IPS-18a (cell line): Measurements from ENCODE around the gene ZNF641.

Experiments used
- H3K27ac ChIP-seq: one replicate; pipeline ENCODE4 v1.5.1; 2013; ENCODE audit warnings: low read length
- H3K27me3 ChIP-seq: one replicate; pipeline ENCODE4 v1.6.1; 2013; ENCODE audit warnings: mild to moderate bottlenecking, low read length; ENCODE audit not compliant: control insufficient read depth, insufficient read depth
- H3K36me3 ChIP-seq: one replicate; pipeline ENCODE4 v1.6.1; 2013; ENCODE audit warnings: low read depth, low read length; ENCODE audit not compliant: control insufficient read depth
- H3K4me1 ChIP-seq: one replicate; pipeline ENCODE4 v1.6.1; 2013; ENCODE audit warnings: low read depth, low read length; ENCODE audit not compliant: control insufficient read depth
- H3K4me3 ChIP-seq: one replicate; pipeline ENCODE4 v1.5.1; 2013; ENCODE audit warnings: low read length
- H3K9ac ChIP-seq: one replicate; pipeline ENCODE4 v1.6.1; 2013; ENCODE audit warnings: mild to moderate bottlenecking, low read length, moderate library complexity
- H3K9me3 ChIP-seq: one replicate; pipeline ENCODE4 v1.6.1; 2013; ENCODE audit warnings: low read depth, low read length; ENCODE audit not compliant: control insufficient read depth

Gene ZNF641

DNA sequence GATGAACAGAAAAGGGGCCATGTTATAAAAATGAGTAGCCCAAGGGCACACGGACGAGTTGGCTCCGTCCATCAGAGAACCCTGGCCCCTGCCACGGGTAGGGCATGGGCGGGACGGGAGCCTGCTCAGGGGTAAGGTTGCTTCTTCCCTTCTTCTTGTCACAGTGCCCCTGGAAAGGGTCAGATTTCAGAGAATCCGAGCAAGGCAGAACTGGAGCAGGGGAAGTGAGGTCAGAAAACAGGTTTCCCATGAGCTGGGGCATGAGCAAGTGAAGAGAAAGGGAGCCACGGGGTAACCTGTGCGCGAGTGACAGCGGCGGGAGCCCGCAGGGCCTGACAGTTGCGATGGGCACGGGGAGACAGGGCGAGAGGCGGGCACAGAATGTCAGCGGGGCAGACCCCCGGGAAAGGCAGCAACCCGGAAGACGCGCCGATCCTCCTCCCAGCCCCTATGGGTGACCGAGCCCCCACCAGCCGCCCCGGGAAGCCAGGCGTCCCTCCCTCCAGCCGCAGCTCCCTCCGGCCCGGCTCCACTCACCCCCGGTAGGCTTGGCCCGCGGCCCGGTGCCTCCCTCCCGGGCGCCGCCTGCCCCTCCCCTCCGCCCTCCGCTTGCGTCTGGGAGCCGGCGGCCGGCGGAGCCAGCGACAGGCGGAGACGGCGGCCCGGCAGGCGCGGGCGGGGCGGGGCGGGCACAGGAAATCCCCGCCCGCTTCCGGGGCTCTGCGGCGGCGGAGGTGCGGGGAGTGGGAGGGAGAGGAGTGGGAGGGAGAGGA is at the start of gene ZNF641:
Gene ZNF641, minus strand, starts transcription at position 671 of the 773 bp plus-strand sequence. CDS start 2,829 bp downstream, outside the sequence.
- Histone ChIP-seq H3K4me1 (peaks cover 4% of the 10 kb centered on the region), H3K9me3 (no peaks in the 10 kb centered on the region), H3K4me3 (peak within 1 kb of the TSS; percentile 95), H3K27ac (no peak within 1 kb of the TSS), H3K9ac (peak within 1 kb of the TSS; percentile 40), H3K27me3 (peaks cover 17% of the 10 kb centered on the region), H3K36me3 (no peaks in the 10 kb centered on the region)

GRCh38 chr12:48390026-48390425 is 39.3 kb upstream of the ZNF641 start:
- Histone ChIP-seq H3K9ac (no peak overlapping the region), H3K36me3 (no peaks in the 10 kb centered on the region), H3K4me1 (no peaks in the 10 kb centered on the region), H3K9me3 (no peaks in the 10 kb centered on the region), H3K27me3 (no peaks in the 10 kb centered on the region), H3K27ac (no peak overlapping the region), H3K4me3 (no peak overlapping the region)

GRCh38 chr12:48389409-48389808 is 38.7 kb upstream of the ZNF641 start:
- Histone ChIP-seq H3K4me3 (no peak overlapping the region), H3K27me3 (no peaks in the 10 kb centered on the region), H3K9me3 (no peaks in the 10 kb centered on the region), H3K9ac (no peak overlapping the region), H3K36me3 (no peaks in the 10 kb centered on the region), H3K4me1 (no peaks in the 10 kb centered on the region), H3K27ac (no peak overlapping the region)

DNA sequence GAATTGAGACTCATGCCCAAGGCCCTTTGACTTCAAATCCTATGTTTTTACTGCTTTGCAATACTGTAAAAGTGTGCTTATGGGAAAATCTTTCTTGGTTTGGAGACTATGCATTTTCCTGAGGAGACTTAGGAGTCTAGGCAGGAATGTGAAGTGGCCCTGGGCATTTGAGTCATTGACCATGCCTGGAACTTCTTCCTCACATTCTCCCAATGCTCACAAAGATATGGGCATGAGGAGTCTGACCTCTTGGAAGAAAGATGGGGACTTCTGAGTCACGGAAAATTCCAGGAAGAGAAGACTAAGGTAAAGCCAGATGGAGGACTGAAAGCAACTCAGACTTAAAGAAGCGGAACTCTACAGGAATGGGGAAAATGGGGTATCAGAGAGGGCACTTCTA is 38.2 kb upstream of the ZNF641 start:
- H3K9me3 ChIP-seq, result no peaks in the 10 kb centered on the region
- H3K9ac ChIP-seq, result no peak overlapping the region
- no peak overlapping the region for H3K4me3 ChIP-seq
- no peaks in the 10 kb centered on the region for H3K4me1 ChIP-seq
- no peak overlapping the region for H3K27ac ChIP-seq
- no peaks in the 10 kb centered on the region for H3K27me3 ChIP-seq
- H3K36me3 ChIP-seq, result no peaks in the 10 kb centered on the region

- Histone ChIP-seq H3K27ac (no peak overlapping the region), H3K9ac (no peak overlapping the region), H3K27me3 (no peaks in the 10 kb centered on the region)
Measured at GRCh38 chr12:48388460-48388859, 37.7 kb upstream of the ZNF641 start.

GRCh38 chr12:48380596-48380995 is 29.9 kb upstream of the ZNF641 start:
- H3K9me3 ChIP-seq, result no peaks in the 10 kb centered on the region
- no peaks in the 10 kb centered on the region for H3K27me3 ChIP-seq
- H3K4me3 ChIP-seq, result no peak overlapping the region
- H3K36me3 ChIP-seq, result no peaks in the 10 kb centered on the region
- no peak overlapping the region for H3K27ac ChIP-seq
- no peak overlapping the region for H3K9ac ChIP-seq
- no peaks in the 10 kb centered on the region for H3K4me1 ChIP-seq

More at GRCh38 chr12:48388460-48388859, 37.7 kb upstream of the ZNF641 start:
- no peaks in the 10 kb centered on the region for H3K4me1 ChIP-seq
- H3K4me3 ChIP-seq, result no peak overlapping the region
- H3K36me3 ChIP-seq, result no peaks in the 10 kb centered on the region
- no peaks in the 10 kb centered on the region for H3K9me3 ChIP-seq

GRCh38 chr12:48379794-48380193 is 29.1 kb upstream of the ZNF641 start:
- Histone ChIP-seq H3K27ac (no peak overlapping the region), H3K9me3 (no peaks in the 10 kb centered on the region), H3K27me3 (no peaks in the 10 kb centered on the region), H3K4me1 (no peaks in the 10 kb centered on the region), H3K36me3 (no peaks in the 10 kb centered on the region), H3K9ac (no peak overlapping the region), H3K4me3 (no peak overlapping the region)

DNA sequence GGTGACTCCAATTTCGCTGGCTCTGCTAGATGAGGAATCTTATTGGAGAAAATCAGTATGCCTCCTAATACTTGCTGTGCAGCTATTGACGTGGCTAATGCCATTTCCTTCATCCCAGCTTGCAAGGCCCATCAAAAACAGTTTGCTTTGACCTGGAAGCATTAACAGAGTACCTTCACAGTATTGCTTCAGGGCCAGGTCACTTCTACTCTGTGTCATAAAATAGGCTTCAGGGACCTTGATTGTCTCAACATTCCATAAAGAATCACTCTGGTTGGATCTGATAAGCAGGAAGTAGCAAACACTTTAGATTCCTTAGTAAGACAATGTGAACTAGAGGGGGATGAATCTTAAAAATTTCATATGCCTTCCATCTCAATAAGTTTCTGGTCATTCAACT is 26.9 kb upstream of the ZNF641 start:
- Histone ChIP-seq H3K27ac (no peak overlapping the region), H3K9ac (no peak overlapping the region), H3K9me3 (no peaks in the 10 kb centered on the region), H3K4me3 (no peak overlapping the region), H3K4me1 (no peaks in the 10 kb centered on the region), H3K36me3 (no peaks in the 10 kb centered on the region), H3K27me3 (no peaks in the 10 kb centered on the region)

DNA sequence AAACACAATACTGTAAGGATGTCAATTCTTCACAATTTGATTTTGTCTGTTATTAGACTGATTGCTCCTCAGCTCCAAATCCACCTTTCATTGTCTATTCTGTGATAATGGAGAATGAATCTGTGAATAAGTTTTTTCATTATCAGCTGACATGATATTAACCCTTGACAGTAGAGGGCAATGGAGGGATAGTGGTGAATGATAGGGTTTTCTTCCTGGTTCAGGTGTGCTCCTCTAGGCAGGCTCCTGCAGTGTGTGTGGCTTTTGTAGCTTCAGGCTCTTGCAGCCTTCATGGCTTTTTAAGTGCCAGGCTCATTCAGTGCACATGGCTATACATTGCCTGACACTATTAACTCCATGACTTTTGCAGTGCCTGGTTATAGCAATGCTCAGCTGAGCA is 23.4 kb upstream of the ZNF641 start:
- Histone ChIP-seq H3K27ac (no peak overlapping the region), H3K27me3 (no peaks in the 10 kb centered on the region), H3K9ac (no peak overlapping the region), H3K9me3 (no peaks in the 10 kb centered on the region), H3K4me1 (no peaks in the 10 kb centered on the region), H3K36me3 (no peaks in the 10 kb centered on the region), H3K4me3 (no peak overlapping the region)

GRCh38 chr12:48366131-48366530 is 15.4 kb upstream of the ZNF641 start:
- H3K36me3 ChIP-seq, result no peaks in the 10 kb centered on the region
- H3K27me3 ChIP-seq, result no peaks in the 10 kb centered on the region
- no peak overlapping the region for H3K4me3 ChIP-seq
- no peaks in the 10 kb centered on the region for H3K9me3 ChIP-seq
- no peak overlapping the region for H3K27ac ChIP-seq
- H3K9ac ChIP-seq, result no peak overlapping the region
- no peaks in the 10 kb centered on the region for H3K4me1 ChIP-seq

DNA sequence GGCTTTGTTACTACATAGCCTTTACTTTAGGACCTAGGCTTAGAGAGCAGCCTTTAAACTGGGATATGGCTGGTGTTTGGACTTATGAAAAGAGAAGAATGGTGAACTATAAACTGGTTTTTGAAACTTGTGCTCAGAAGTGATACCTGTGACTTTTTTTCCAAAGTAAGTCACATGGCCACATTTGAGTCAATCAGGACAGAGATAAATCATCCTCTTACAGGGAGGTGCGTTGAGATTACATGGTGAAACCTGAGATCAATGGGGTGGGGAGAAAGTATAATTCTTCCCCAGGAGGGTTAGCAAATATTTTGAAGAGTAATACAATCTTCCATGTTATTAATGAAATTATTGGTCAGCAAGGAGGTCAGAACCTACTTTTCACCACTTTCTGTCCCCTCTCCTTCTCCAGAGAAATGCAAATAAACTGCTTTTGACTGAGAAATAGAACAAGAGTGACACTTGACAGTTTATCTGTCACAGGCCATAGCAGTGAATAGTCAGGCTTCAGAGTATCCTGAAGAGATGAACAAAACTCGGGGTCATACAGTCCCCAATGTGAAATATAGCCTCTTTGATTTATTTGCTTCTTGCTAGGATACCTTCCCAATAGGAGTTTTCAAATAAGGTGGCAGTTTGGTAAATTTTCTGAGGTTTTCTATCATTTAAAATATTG is 11.1 kb upstream of the ZNF641 start:
- Histone ChIP-seq H3K27ac (no peak overlapping the region), H3K36me3 (no peaks in the 10 kb centered on the region), H3K9me3 (no peaks in the 10 kb centered on the region)

More for the DNA sequence above, 11.1 kb upstream of the ZNF641 start:
- no peak overlapping the region for H3K9ac ChIP-seq
- H3K27me3 ChIP-seq, result no peaks in the 10 kb centered on the region
- H3K4me3 ChIP-seq, result no peak overlapping the region
- H3K4me1 ChIP-seq, result no peaks in the 10 kb centered on the region
